GM21737 (cell line): ENCODE data around the gene ZDHHC22.
"Not testable (repeated sequence)": the region's sequence is repeated elsewhere in the genome, so short reads cannot be mapped to it uniquely, and the experiment has no call there.

Experiments used
- ATAC-seq: cut with Tn5 transposase; IDR thresholded peaks from one replicate; pipeline ENCODE4 v1.9.1; 2021; ENCODE audit warnings: mild to moderate bottlenecking, moderate library complexity; ENCODE audit not compliant: unreplicated experiment

ZDHHC22 gene

GRCh38 chr14:77141214-77142004 is at the start of gene ZDHHC22:
Gene ZDHHC22, minus strand, starts transcription at chr14:77141791. Its CDS starts 2,053 bp downstream, at chr14:77139738.
- ATAC-seq: no peak

DNA sequence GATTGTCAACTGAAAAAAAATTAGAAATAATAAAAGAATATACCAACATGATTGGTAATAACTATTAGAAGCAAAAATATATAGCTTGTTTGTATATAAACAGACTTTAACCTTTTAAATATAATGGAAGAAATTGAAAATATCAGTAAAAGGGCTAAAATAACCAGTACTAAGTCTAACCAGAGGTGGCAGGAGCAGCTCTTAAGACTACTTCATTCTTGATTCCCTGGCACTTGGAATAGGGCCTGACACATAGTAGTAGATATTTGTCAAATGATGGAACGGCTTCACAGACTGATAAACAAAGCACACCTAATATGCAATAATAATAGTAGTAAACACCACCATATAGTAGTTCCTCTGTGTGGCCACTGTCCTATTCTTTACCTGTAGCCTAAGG is 49.4 kb upstream of the ZDHHC22 start:
- no peak for ATAC-seq

- ATAC-seq: no peak
These were observed 47.9 kb upstream of the ZDHHC22 start for GRCh38 chr14:77189479-77189878.

- no peak for ATAC-seq
These were observed 46.0 kb upstream of the ZDHHC22 start for GRCh38 chr14:77187649-77188012.

DNA sequence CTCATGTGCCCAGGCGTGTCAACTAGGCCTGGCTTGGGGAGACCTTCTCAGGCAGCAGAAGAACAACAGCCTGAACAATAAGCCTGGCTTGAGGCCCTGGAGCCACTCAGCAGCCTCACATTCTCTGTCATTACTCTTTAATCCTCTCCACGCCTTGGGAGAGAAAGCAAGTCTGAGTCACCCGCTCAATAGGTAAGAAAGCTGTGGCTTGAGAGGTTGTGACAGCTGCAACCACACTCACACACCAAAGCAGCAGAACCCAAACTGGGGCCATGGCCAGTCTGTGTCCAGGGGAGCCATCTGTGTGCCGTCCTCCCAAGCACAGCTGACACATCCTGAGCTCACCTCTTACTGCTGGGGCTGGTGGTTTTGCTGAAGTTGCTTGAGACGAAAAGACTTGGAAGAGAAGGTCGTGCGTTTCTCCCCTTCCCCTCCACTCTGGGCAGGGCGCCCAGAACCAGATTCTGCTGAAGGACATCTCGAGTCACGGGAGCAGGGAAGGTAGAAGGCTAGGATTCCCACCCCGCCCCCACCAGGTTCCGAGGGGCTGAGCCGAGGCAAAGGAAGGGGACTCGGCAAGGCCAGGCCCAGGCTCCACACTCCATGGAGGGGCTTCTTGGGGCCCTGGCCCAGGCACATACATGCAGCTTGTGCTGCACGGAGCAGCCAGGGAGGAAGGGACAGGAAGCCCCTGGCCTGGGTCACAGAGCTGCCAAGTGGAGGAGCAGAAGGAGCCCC is 45.5 kb upstream of the ZDHHC22 start:
- ATAC-seq: no peak

- no peak for ATAC-seq
These were observed 43.5 kb upstream of the ZDHHC22 start for GRCh38 chr14:77185093-77185465.

- ATAC-seq: no peak
These were observed 43.0 kb upstream of the ZDHHC22 start for GRCh38 chr14:77184396-77185092.

- ATAC-seq: no peak
These were observed 42.3 kb upstream of the ZDHHC22 start for GRCh38 chr14:77183896-77184295.

GRCh38 chr14:77181603-77182437 is 40.2 kb upstream of the ZDHHC22 start, which contains the start of gene TMEM63C:
Gene TMEM63C, plus strand, starts transcription at chr14:77181798. Its CDS starts 37,016 bp downstream, at chr14:77218814.
- no peak for ATAC-seq

DNA sequence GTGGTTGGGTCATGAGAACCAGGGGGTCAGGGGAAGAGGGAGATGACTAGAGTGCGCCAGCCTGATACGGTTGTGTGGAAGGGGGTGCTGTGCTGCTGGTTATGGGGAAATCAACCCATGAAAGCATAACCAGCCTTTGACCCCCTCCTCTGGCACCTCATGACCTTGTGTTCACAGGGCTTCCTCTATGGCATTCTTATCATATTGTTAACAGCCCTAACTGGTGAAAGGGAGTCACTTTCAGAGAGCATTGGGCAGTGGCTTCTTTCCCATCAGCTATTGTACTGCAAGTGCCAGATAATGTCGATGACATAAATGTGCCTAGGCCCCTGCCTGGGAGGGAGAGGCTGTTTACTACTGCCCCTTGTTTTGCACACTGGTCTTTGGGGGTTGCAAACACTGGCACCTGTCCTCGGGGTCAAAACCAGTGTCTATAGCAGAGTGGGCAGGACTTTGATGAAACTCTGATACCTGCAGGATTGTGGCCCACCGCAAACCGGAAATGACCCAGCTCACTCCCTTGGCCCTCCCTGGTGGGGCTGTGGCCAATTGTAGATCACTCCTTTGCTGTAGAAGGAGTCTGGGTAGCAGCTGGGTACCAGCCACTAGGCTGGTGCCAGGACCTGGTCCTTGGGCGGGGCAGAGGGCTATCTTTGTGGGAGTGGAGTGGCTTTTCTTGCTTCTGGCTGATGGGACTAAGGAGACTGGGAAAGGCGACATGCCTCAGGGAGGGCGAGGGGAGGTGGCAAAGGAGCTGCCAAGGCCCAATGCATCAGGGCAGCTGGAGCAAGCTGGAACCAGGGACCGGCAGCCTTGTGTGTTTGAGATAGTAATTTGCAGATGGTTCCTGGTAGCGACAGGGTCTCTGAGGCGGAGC is 39.4 kb upstream of the ZDHHC22 start:
- no peak for ATAC-seq

GRCh38 chr14:77178656-77179055 is 37.1 kb upstream of the ZDHHC22 start:
- no peak for ATAC-seq

DNA sequence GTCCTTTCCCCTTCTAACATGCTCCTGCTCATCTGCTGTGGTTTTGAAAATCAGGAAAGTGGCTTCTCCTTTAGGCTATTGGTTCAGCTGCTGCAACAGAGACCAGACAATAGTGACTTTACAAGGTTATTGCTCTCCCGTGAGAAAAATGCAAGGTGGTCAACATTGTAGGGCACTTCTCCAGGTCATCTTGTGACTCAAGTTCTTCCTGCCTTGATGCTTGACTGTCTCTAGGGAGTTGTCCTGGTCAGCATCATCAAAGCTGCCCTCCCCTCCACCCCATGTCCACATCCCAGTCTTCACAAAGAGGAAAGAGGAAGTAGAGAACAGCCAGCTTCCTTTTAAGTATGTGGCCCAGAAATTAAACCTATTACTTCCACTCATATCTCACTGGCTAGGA is 36.1 kb upstream of the ZDHHC22 start:
- no peak for ATAC-seq

- ATAC-seq: no peak
These were observed 34.3 kb upstream of the ZDHHC22 start for GRCh38 chr14:77175843-77176242.

- ATAC-seq: not testable (repeated sequence)
These were observed 32.5 kb upstream of the ZDHHC22 start for GRCh38 chr14:77173911-77174617.

DNA sequence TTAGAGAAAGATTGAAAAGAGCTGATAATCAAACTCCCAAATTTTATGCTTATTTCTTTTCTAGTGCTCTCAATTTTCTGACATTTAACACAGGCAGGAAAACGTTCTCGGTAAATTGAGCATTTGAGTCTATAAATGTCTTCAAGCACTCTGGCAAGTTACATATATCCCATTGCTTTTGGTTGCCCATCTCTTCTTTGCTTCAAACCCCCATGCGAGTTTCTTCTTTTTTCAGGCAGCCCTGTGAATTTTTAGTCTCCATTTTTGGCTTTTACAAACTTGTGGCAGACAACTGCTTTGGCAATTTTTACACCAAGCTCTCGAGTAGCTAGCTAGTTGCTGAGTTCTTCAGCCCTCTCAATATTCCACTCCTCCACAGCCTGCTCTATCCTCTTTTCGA is 31.3 kb upstream of the ZDHHC22 start:
- ATAC-seq: no peak

DNA sequence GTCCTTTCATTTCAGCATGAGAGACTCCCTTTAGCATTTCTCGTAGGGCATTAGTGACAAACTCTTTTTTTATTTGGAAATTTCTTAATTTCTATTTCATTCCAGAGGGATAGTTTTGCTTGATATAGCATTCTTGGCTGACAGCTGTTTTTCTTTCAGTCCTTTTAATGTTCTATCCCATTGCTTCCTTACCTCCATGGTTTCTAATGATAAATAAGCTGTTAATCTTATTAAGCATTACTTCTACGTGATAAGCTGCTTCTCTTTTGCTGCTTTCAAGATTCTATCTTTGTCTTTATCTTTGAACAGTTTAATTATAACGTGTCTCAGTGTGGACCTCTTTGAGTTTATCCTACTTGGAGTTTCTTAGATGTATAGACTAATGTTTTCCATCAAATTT is 28.5 kb upstream of the ZDHHC22 start:
- ATAC-seq: no peak

DNA sequence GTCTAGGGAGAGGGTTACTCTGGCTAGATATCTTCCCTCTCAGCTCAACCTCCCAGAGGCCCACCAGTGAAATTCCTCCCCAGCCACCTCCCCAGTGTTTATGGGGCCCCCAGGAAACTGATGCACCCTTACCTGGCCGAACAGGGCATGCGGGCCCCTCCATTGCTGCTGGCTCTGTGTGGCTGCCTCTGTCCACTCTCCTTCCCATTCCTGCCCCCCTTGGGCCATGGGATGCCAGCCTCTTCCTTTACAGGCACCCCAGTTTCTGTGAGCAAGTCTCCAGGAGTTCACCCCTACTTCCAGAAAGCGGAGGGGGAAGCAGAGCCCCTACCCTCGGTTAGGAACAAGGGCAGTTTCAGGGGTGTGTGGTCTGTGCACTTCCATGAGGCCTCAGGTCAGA is 19.4 kb upstream of the ZDHHC22 start:
- no peak for ATAC-seq

DNA sequence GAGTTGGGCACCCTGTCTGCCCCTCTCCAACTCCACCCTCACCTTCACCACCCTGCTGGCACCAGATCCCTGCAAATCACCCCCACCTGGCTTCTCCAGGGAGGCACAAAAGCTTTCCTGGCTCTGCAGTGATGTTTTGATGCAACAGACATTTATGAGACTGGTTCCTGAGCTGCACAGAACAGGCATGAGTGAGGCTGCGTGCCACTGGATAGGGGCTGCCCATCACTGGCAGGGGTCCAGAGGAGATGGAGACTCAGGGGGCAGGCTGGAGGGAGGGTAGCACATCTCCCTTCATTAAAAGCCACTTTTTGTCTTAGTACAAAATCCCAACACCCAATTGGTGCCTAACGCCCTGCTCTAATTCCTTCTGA is 17.3 kb upstream of the ZDHHC22 start:
- no peak for ATAC-seq

GRCh38 chr14:77158175-77158881 is 16.7 kb upstream of the ZDHHC22 start:
- no peak for ATAC-seq
